NCI-H1417 treated with DMSO at 0.1 percent for 48 hours (cell line): ENCODE data around the gene PPM1M.

ENCODE experiments used
- DNase-seq: peaks from one replicate; lab custom pipeline; 2025; lab: John Stamatoyannopoulos, UW

PPM1M gene

GRCh38 chr3:52215351-52215750 is 30.2 kb upstream of the PPM1M start:
- no peak for DNase-seq

GRCh38 chr3:52216585-52217408 is 28.8 kb upstream of the PPM1M start:
- DNase-seq = no peak

- no peak for DNase-seq
Observed at GRCh38 chr3:52217409-52217805, 28.2 kb upstream of the PPM1M start.

GRCh38 chr3:52218026-52218425 is 27.5 kb upstream of the PPM1M start:
- no peak for DNase-seq

GRCh38 chr3:52218454-52218853 is 27.1 kb upstream of the PPM1M start:
- no peak for DNase-seq

GRCh38 chr3:52218937-52219650 is 26.5 kb upstream of the PPM1M start:
- no peak for DNase-seq

GRCh38 chr3:52220380-52221026 is 25.1 kb upstream of the PPM1M start:
- no peak for DNase-seq

GRCh38 chr3:52221141-52221562 is 24.4 kb upstream of the PPM1M start:
- DNase-seq = no peak

GRCh38 chr3:52221563-52222318 is 23.8 kb upstream of the PPM1M start:
- DNase-seq = no peak

- no peak for DNase-seq
Observed at GRCh38 chr3:52222319-52223221, 23.0 kb upstream of the PPM1M start.

GRCh38 chr3:52223449-52224408 is 21.8 kb upstream of the PPM1M start:
- DNase-seq = no peak

GRCh38 chr3:52225452-52226228 is 19.9 kb upstream of the PPM1M start, which contains the start of gene TLR9:
TSS of gene TLR9 (minus strand) at chr3:52225645. CDS start at chr3:52225529, 116 bp downstream.
- no peak for DNase-seq

- DNase-seq = no peak
Observed at GRCh38 chr3:52226229-52226817, 19.2 kb upstream of the PPM1M start.

- no peak for DNase-seq
Observed at GRCh38 chr3:52227117-52227516, 18.4 kb upstream of the PPM1M start.

- no peak for DNase-seq
Observed at GRCh38 chr3:52227766-52228165, 17.8 kb upstream of the PPM1M start.

- DNase-seq = no peak
Observed at GRCh38 chr3:52228266-52228665, 17.3 kb upstream of the PPM1M start.

- DNase-seq = no peak
Observed at GRCh38 chr3:52228751-52229291, 16.7 kb upstream of the PPM1M start.

GRCh38 chr3:52229656-52230055 is 15.9 kb upstream of the PPM1M start:
- no peak for DNase-seq
